Measurements from ENCODE around the gene ABHD12.

Gene ABHD12

DNA sequence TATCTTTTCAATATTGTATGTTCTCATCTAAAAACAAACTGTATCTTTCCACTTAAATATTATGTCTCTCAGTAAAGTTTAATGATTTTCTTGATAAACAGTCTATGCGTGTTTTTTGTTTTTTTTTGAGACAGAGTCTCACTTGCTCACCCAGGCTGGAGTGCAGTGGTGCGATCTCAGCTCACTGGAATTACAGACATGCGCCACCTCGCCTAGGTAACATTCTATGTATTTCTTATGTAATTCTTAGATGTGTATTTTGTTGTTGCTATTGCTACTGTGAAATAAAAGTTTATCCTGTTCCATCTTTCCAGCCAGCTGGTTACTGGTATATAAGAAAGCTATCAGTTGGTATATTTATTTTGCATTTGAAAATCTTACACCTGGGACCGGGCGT, 29.4 kb downstream of the ABHD12 start:
- Histone ChIP-seq H3K9me3 (ENCODE audit: low read length) (peaks cover 3% of the 10 kb centered on the region; the same call in 1 of the 2 replicates), H2AFZ (ENCODE audit: low read length) (no peak overlapping the region), H3K4me3 (ENCODE audit: low read depth, low read length, poor library complexity, severe bottlenecking) (no peak overlapping the region), H3K4me2 (ENCODE audit: low read length) (peak overlapping the region; percentile 44; the same call in 1 of the 2 replicates), H3K4me1 (ENCODE audit: insufficient read depth, low read length, severe bottlenecking) (peaks cover 18% of the 10 kb centered on the region), H3K9ac (ENCODE audit: low read length) (peak overlapping the region; percentile 18; the same call in 1 of the 2 replicates), H3F3A (ENCODE audit: insufficient read depth, low read length) (no peaks in the 10 kb centered on the region), H3K27ac (ENCODE audit: low read depth, low read length, poor library complexity, severe bottlenecking) (peak overlapping the region; percentile 75), H3K27me3 (ENCODE audit: insufficient read depth, low read length) (no peaks in the 10 kb centered on the region), H3K79me2 (ENCODE audit: insufficient read depth, low read length) (peaks cover 12% of the 10 kb centered on the region; the same call in 1 of the 2 replicates), H3K36me3 (ENCODE audit: insufficient read depth, low read length) (peaks cover 6% of the 10 kb centered on the region), H4K20me1 (ENCODE audit: insufficient read depth, low read length) (no peaks in the 10 kb centered on the region), H3K9me2 (ENCODE audit: low read depth, low read length) (no peaks in the 10 kb centered on the region)
- TF ChIP-seq EZH2 (IDR thresholded peaks at IDR 0.05; ENCODE audit: borderline replicate concordance, low read length) = no peak
- TF ChIP-seq CTCF (IDR thresholded peaks at IDR 0.05; ENCODE audit: low read length) = no peak

GRCh38 chr20:25360631-25361286, 29.9 kb downstream of the ABHD12 start:
- peak overlapping the region; percentile 75 for H3K27ac ChIP-seq (ENCODE audit: low read depth, low read length, poor library complexity, severe bottlenecking)
- no peak overlapping the region for H3K4me3 ChIP-seq (ENCODE audit: low read depth, low read length, poor library complexity, severe bottlenecking)
- H3K9ac ChIP-seq (ENCODE audit: low read length) = peak overlapping the region; percentile 18; the same call in 1 of the 2 replicates
- no peaks in the 10 kb centered on the region for H4K20me1 ChIP-seq (ENCODE audit: insufficient read depth, low read length)
- peaks cover 18% of the 10 kb centered on the region for H3K4me1 ChIP-seq (ENCODE audit: insufficient read depth, low read length, severe bottlenecking)
- H2AFZ ChIP-seq (ENCODE audit: low read length) = no peak overlapping the region
- TF ChIP-seq CTCF (IDR thresholded peaks at IDR 0.05; ENCODE audit: low read length) (no peak), EZH2 (IDR thresholded peaks at IDR 0.05; ENCODE audit: borderline replicate concordance, low read length) (no peak)
- H3F3A ChIP-seq (ENCODE audit: insufficient read depth, low read length) = no peaks in the 10 kb centered on the region
- peaks cover 12% of the 10 kb centered on the region; the same call in 1 of the 2 replicates for H3K79me2 ChIP-seq (ENCODE audit: insufficient read depth, low read length)
- H3K9me2 ChIP-seq (ENCODE audit: low read depth, low read length) = no peaks in the 10 kb centered on the region
- peaks cover 6% of the 10 kb centered on the region for H3K36me3 ChIP-seq (ENCODE audit: insufficient read depth, low read length)
- peak overlapping the region; percentile 44; the same call in 1 of the 2 replicates for H3K4me2 ChIP-seq (ENCODE audit: low read length)
- H3K27me3 ChIP-seq (ENCODE audit: insufficient read depth, low read length) = no peaks in the 10 kb centered on the region
- H3K9me3 ChIP-seq (ENCODE audit: low read length) = peaks cover 3% of the 10 kb centered on the region; the same call in 1 of the 2 replicates

GRCh38 chr20:25356271-25356933, 34.2 kb downstream of the ABHD12 start:
- H4K20me1 ChIP-seq (ENCODE audit: insufficient read depth, low read length) = no peaks in the 10 kb centered on the region
- no peak overlapping the region for H3K9ac ChIP-seq (ENCODE audit: low read length)
- TF ChIP-seq CTCF (IDR thresholded peaks at IDR 0.05; ENCODE audit: low read length) = no peak
- no peak for TF ChIP-seq EZH2 (IDR thresholded peaks at IDR 0.05; ENCODE audit: borderline replicate concordance, low read length)
- no peaks in the 10 kb centered on the region for H3F3A ChIP-seq (ENCODE audit: insufficient read depth, low read length)
- no peak overlapping the region for H3K4me2 ChIP-seq (ENCODE audit: low read length)
- peaks cover 20% of the 10 kb centered on the region; the same call in 1 of the 2 replicates for H3K79me2 ChIP-seq (ENCODE audit: insufficient read depth, low read length)
- no peaks in the 10 kb centered on the region for H3K36me3 ChIP-seq (ENCODE audit: insufficient read depth, low read length)
- no peaks in the 10 kb centered on the region for H3K9me2 ChIP-seq (ENCODE audit: low read depth, low read length)
- peaks cover 11% of the 10 kb centered on the region for H3K4me1 ChIP-seq (ENCODE audit: insufficient read depth, low read length, severe bottlenecking)
- H3K27me3 ChIP-seq (ENCODE audit: insufficient read depth, low read length) = no peaks in the 10 kb centered on the region
- H2AFZ ChIP-seq (ENCODE audit: low read length) = no peak overlapping the region
- no peak overlapping the region for H3K4me3 ChIP-seq (ENCODE audit: low read depth, low read length, poor library complexity, severe bottlenecking)
- H3K9me3 ChIP-seq (ENCODE audit: low read length) = no peaks in the 10 kb centered on the region
- no peak overlapping the region for H3K27ac ChIP-seq (ENCODE audit: low read depth, low read length, poor library complexity, severe bottlenecking)

Data from OCI-LY1 (cell line).